WTC11 (cell line): ENCODE measurements around the gene C8B. TPM values are rescaled to one million over a fixed set of nuclear protein-coding genes. Genes with fewer than 3 reads are reported as not detected.

ENCODE experiments used
- ATAC-seq: fragments of 200-7000 bp; cut with Tn5 transposase; 2 replicates; pipeline ENCODE4 v1.10.0; 2021; ENCODE audit warnings: mild to moderate bottlenecking, moderate library complexity
- CTCF ChIA-PET: fragments of 300-600 bp; sonication (Branson Sonifier 250); formaldehyde crosslinking; loops from one replicate; lab custom pipeline; 2021; ENCODE audit warnings: antibody characterized with exemption; lab: Charles Lee
- POLR2A ChIA-PET: fragments of 350-600 bp; sonication (Branson Sonifier 250); formaldehyde crosslinking; loops from one replicate; lab custom pipeline; 2021; ENCODE audit warnings: antibody characterized with exemption; lab: Charles Lee
- DNase-seq: peaks from one replicate; pipeline ENCODE4 v3.0.0; 2021; ENCODE audit warnings: low spot score
- H3K27ac Mint-ChIP-seq: 2 replicates; pipeline ENCODE4 v1.8.0; 2021; ENCODE audit warnings: mixed read lengths
- H3K27me3 Mint-ChIP-seq: 2 replicates; pipeline ENCODE4 v1.8.0; 2021; ENCODE audit warnings: low read depth, mild to moderate bottlenecking, moderate library complexity, mixed read lengths
- H3K36me3 Mint-ChIP-seq: 2 replicates; pipeline ENCODE4 v1.8.0; 2021; ENCODE audit warnings: mixed read lengths
- H3K4me1 Mint-ChIP-seq: 2 replicates; pipeline ENCODE4 v1.8.0; 2022; ENCODE audit warnings: mixed read lengths
- H3K4me3 Mint-ChIP-seq: 2 replicates; pipeline ENCODE4 v1.8.0; 2021; ENCODE audit warnings: mild to moderate bottlenecking, moderate library complexity, mixed read lengths
- H3K9me3 Mint-ChIP-seq: 2 replicates; pipeline ENCODE4 v1.8.0; 2021; ENCODE audit warnings: mixed read lengths
- ATF1 ChIP-seq: sonication (generic); formaldehyde crosslinking; IDR thresholded peaks from 2 replicates; pipeline ENCODE4 v1.8.1; 2023; ENCODE audit warnings: mild to moderate bottlenecking, moderate library complexity, missing genetic modification reagents
- CBFB ChIP-seq: sonication (generic); formaldehyde crosslinking; IDR thresholded peaks from 2 replicates; pipeline ENCODE4 v1.8.1; 2022; ENCODE audit warnings: mild to moderate bottlenecking, low read depth, missing genetic modification reagents
- CREB1 ChIP-seq: sonication (generic); formaldehyde crosslinking; IDR thresholded peaks from 2 replicates; pipeline ENCODE4 v1.8.0; 2023; ENCODE audit warnings: mild to moderate bottlenecking, missing genetic modification reagents
- FOXP1 ChIP-seq: sonication (generic); formaldehyde crosslinking; IDR thresholded peaks from 2 replicates; pipeline ENCODE4 v1.8.0; 2022; ENCODE audit warnings: missing genetic modification reagents, mild to moderate bottlenecking, moderate library complexity, borderline replicate concordance
- MXD4 ChIP-seq: fragments of 250-450 bp; sonication (Bioruptor Pico); IDR thresholded peaks from 2 replicates; pipeline ENCODE4 v1.8.0; 2021; ENCODE audit warnings: mild to moderate bottlenecking, moderate library complexity, borderline replicate concordance
- NFE2L1 ChIP-seq: sonication (generic); formaldehyde crosslinking; IDR thresholded peaks from 2 replicates; pipeline ENCODE4 v1.8.1; 2023; ENCODE audit warnings: missing genetic modification reagents
- SMAD4 ChIP-seq: sonication (generic); formaldehyde crosslinking; IDR thresholded peaks from 2 replicates; pipeline ENCODE4 v1.8.0; 2022; ENCODE audit warnings: mild to moderate bottlenecking, missing genetic modification reagents
- TEAD1 ChIP-seq: sonication (generic); formaldehyde crosslinking; IDR thresholded peaks from 2 replicates; pipeline ENCODE4 v1.8.0; 2022; ENCODE audit warnings: mild to moderate bottlenecking, missing genetic modification reagents
- ZNF121 ChIP-seq: sonication (generic); formaldehyde crosslinking; IDR thresholded peaks from 2 replicates; pipeline ENCODE4 v1.8.0; 2023; ENCODE audit warnings: missing genetic modification reagents
- ZNF138 ChIP-seq: sonication (generic); formaldehyde crosslinking; conservative IDR thresholded peaks from 2 replicates; pipeline ENCODE4 v1.8.1; 2022; ENCODE audit warnings: mild to moderate bottlenecking, moderate library complexity, missing genetic modification reagents
- total RNA-seq: library from RNA; stranded (reverse); gene quantifications from 3 replicates; pipeline ENCODE4 v1.2.3, GENCODE V29; 2021
- TF ChIP-seq, protein P1 (sequence below): sonication (generic); formaldehyde crosslinking; IDR thresholded peaks from 2 replicates; pipeline ENCODE4 v1.8.0; 2022; ENCODE audit warnings: mild to moderate bottlenecking, missing genetic modification reagents
- TF ChIP-seq, protein P2 (sequence below): fragments of 250-450 bp; sonication (Bioruptor Pico); IDR thresholded peaks from 2 replicates; pipeline ENCODE4 v1.8.0; 2021; ENCODE audit warnings: mild to moderate bottlenecking
- TF ChIP-seq, protein P3 (sequence below): fragments of 200-600 bp; IDR thresholded peaks from 2 replicates; pipeline ENCODE4 v1.8.0; 2022; ENCODE audit warnings: antibody characterized with exemption
- TF ChIP-seq, protein P4 (sequence below): sonication (generic); formaldehyde crosslinking; IDR thresholded peaks from 2 replicates; pipeline ENCODE4 v1.8.1; 2023; ENCODE audit warnings: mild to moderate bottlenecking, missing genetic modification reagents, moderate library complexity
- TF ChIP-seq, protein P5 (sequence below): sonication (generic); formaldehyde crosslinking; IDR thresholded peaks from 2 replicates; pipeline ENCODE4 v1.8.0; 2023; ENCODE audit warnings: missing genetic modification reagents, mild to moderate bottlenecking, borderline replicate concordance
- TF ChIP-seq, protein P6 (sequence below): sonication (generic); formaldehyde crosslinking; IDR thresholded peaks from 2 replicates; pipeline ENCODE4 v1.8.1; 2022; ENCODE audit warnings: low read depth, mild to moderate bottlenecking, moderate library complexity, missing genetic modification reagents, borderline replicate concordance
- TF ChIP-seq, protein P7 (sequence below): sonication (generic); formaldehyde crosslinking; IDR thresholded peaks from 2 replicates; pipeline ENCODE4 v1.8.1; 2023; ENCODE audit warnings: mild to moderate bottlenecking, missing genetic modification reagents, moderate library complexity
- TF ChIP-seq, protein P8 (sequence below): sonication (generic); formaldehyde crosslinking; conservative IDR thresholded peaks from 2 replicates; pipeline ENCODE4 v1.8.1; 2023; ENCODE audit warnings: mild to moderate bottlenecking, low read depth, missing genetic modification reagents, moderate library complexity
- TF ChIP-seq, protein P9 (sequence below): fragments of 250-450 bp; sonication (Bioruptor Pico); IDR thresholded peaks from 2 replicates; pipeline ENCODE4 v1.9.0; 2021; ENCODE audit warnings: mild to moderate bottlenecking

Gene C8B
- total RNA-seq, 1 experiment from 2014 or later, result 0.46 TPM

DNA sequence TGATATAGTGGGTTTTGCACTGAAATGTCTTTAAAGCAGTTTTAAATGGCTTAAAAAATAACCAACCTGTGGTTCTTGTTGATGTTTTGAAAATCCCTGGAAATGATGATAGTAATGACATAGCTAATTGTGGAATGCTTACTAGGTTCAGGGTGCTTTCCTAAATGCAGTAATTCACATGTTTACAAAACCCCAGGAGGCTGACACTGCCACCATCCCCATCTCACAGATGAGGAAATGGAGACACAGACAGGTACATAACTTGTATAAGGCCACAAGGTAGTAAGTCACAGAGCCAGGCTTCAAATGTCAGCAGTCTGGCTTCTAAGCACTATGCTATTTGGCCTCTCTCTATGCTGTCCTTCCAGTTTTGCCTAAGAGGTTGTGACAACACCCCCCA, 40.6 kb downstream of the C8B start (continued):
- TF ChIP-seq, protein P1, sequence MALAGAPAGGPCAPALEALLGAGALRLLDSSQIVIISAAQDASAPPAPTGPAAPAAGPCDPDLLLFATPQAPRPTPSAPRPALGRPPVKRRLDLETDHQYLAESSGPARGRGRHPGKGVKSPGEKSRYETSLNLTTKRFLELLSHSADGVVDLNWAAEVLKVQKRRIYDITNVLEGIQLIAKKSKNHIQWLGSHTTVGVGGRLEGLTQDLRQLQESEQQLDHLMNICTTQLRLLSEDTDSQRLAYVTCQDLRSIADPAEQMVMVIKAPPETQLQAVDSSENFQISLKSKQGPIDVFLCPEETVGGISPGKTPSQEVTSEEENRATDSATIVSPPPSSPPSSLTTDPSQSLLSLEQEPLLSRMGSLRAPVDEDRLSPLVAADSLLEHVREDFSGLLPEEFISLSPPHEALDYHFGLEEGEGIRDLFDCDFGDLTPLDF, result no peak
- TF ChIP-seq MXD4 (CRISPR knock-in tag), result no peak
- no peak for TF ChIP-seq ZNF121

DNA sequence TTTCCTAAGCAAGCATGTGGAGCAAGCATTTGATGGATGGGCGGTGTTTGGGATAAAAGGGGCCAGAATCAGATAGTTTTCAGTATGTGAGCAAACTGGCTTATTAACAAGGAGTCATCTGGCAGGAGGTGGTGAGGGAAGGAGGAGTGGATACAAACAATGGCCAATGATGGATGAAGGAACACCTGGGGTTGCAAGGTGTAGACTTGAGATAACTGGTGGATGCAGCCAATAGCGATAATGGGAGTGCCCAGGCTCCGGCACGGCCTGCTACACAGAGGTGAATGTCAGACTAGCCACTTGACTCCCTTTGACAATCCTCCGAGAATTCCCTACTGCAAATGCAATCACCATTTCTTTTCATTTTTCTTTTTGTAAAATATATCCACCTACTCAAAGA, 41.7 kb downstream of the C8B start:
- Mint-ChIP-seq H3K9me3 (peaks cover 3% of the 10 kb centered on the region; the same call in 1 of the 2 replicates), H3K4me1 (peaks cover 10% of the 10 kb centered on the region; the same call in 1 of the 2 replicates)
- POLR2A ChIA-PET, result no interaction called here

DNA sequence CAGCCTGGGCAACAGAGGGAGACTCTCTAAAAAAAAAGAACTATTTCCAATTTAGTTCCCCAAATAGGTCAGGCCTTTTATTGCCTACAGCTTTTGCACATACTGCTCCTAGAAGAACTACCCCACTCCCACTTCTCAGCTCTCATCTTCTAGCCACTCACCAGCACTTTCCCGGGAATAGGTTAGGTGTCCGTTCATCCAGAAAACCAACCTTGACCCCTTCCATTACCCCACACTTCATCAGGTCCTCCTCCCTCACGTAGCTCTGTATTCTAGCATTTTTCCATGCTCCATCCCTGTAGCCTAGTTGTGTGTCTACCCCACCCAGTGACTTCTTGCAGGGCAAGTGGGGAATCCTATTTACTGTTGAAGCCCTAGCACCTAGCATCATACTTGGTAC, 42.6 kb downstream of the C8B start:
- CTCF ChIA-PET, result no interaction called here
- no peaks in the 10 kb centered on the region for H3K36me3 Mint-ChIP-seq
- no peak overlapping the region for H3K4me3 Mint-ChIP-seq
- peaks cover 6% of the 10 kb centered on the region; the same call in 1 of the 2 replicates for H3K27me3 Mint-ChIP-seq
- ATAC-seq, result no peak
- no peaks in the 10 kb centered on the region for H3K9me3 Mint-ChIP-seq
- DNase-seq, result no peak
- H3K4me1 Mint-ChIP-seq, result peaks cover 10% of the 10 kb centered on the region; the same call in 1 of the 2 replicates
- POLR2A ChIA-PET, result no interaction called here
- no peak overlapping the region for H3K27ac Mint-ChIP-seq
- TF ChIP-seq, protein P2, sequence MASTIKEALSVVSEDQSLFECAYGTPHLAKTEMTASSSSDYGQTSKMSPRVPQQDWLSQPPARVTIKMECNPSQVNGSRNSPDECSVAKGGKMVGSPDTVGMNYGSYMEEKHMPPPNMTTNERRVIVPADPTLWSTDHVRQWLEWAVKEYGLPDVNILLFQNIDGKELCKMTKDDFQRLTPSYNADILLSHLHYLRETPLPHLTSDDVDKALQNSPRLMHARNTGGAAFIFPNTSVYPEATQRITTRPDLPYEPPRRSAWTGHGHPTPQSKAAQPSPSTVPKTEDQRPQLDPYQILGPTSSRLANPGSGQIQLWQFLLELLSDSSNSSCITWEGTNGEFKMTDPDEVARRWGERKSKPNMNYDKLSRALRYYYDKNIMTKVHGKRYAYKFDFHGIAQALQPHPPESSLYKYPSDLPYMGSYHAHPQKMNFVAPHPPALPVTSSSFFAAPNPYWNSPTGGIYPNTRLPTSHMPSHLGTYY (CRISPR knock-in tag), result no peak
- no peak for TF ChIP-seq FOXP1 (CRISPR knock-in tag)
- TF ChIP-seq, protein P3, sequence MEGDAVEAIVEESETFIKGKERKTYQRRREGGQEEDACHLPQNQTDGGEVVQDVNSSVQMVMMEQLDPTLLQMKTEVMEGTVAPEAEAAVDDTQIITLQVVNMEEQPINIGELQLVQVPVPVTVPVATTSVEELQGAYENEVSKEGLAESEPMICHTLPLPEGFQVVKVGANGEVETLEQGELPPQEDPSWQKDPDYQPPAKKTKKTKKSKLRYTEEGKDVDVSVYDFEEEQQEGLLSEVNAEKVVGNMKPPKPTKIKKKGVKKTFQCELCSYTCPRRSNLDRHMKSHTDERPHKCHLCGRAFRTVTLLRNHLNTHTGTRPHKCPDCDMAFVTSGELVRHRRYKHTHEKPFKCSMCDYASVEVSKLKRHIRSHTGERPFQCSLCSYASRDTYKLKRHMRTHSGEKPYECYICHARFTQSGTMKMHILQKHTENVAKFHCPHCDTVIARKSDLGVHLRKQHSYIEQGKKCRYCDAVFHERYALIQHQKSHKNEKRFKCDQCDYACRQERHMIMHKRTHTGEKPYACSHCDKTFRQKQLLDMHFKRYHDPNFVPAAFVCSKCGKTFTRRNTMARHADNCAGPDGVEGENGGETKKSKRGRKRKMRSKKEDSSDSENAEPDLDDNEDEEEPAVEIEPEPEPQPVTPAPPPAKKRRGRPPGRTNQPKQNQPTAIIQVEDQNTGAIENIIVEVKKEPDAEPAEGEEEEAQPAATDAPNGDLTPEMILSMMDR, result no peak
- no peak for TF ChIP-seq SMAD4 (CRISPR knock-in tag)
- no peak for TF ChIP-seq TEAD1 (CRISPR knock-in tag)
- TF ChIP-seq, protein P4, sequence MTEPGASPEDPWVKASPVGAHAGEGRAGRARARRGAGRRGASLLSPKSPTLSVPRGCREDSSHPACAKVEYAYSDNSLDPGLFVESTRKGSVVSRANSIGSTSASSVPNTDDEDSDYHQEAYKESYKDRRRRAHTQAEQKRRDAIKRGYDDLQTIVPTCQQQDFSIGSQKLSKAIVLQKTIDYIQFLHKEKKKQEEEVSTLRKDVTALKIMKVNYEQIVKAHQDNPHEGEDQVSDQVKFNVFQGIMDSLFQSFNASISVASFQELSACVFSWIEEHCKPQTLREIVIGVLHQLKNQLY (CRISPR knock-in tag), result no peak
- TF ChIP-seq, protein P5, sequence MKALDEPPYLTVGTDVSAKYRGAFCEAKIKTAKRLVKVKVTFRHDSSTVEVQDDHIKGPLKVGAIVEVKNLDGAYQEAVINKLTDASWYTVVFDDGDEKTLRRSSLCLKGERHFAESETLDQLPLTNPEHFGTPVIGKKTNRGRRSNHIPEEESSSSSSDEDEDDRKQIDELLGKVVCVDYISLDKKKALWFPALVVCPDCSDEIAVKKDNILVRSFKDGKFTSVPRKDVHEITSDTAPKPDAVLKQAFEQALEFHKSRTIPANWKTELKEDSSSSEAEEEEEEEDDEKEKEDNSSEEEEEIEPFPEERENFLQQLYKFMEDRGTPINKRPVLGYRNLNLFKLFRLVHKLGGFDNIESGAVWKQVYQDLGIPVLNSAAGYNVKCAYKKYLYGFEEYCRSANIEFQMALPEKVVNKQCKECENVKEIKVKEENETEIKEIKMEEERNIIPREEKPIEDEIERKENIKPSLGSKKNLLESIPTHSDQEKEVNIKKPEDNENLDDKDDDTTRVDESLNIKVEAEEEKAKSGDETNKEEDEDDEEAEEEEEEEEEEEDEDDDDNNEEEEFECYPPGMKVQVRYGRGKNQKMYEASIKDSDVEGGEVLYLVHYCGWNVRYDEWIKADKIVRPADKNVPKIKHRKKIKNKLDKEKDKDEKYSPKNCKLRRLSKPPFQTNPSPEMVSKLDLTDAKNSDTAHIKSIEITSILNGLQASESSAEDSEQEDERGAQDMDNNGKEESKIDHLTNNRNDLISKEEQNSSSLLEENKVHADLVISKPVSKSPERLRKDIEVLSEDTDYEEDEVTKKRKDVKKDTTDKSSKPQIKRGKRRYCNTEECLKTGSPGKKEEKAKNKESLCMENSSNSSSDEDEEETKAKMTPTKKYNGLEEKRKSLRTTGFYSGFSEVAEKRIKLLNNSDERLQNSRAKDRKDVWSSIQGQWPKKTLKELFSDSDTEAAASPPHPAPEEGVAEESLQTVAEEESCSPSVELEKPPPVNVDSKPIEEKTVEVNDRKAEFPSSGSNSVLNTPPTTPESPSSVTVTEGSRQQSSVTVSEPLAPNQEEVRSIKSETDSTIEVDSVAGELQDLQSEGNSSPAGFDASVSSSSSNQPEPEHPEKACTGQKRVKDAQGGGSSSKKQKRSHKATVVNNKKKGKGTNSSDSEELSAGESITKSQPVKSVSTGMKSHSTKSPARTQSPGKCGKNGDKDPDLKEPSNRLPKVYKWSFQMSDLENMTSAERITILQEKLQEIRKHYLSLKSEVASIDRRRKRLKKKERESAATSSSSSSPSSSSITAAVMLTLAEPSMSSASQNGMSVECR (CRISPR knock-in tag), result no peak
- no peak for TF ChIP-seq ATF1
- TF ChIP-seq, protein P6, sequence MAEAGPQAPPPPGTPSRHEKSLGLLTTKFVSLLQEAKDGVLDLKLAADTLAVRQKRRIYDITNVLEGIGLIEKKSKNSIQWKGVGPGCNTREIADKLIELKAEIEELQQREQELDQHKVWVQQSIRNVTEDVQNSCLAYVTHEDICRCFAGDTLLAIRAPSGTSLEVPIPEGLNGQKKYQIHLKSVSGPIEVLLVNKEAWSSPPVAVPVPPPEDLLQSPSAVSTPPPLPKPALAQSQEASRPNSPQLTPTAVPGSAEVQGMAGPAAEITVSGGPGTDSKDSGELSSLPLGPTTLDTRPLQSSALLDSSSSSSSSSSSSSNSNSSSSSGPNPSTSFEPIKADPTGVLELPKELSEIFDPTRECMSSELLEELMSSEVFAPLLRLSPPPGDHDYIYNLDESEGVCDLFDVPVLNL (CRISPR knock-in tag), result no peak
- TF ChIP-seq NFE2L1 (CRISPR knock-in tag), result no peak
- TF ChIP-seq, protein P7, sequence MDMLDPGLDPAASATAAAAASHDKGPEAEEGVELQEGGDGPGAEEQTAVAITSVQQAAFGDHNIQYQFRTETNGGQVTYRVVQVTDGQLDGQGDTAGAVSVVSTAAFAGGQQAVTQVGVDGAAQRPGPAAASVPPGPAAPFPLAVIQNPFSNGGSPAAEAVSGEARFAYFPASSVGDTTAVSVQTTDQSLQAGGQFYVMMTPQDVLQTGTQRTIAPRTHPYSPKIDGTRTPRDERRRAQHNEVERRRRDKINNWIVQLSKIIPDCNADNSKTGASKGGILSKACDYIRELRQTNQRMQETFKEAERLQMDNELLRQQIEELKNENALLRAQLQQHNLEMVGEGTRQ (CRISPR knock-in tag), result no peak
- TF ChIP-seq CREB1 (CRISPR knock-in tag), result no peak
- TF ChIP-seq, protein P8, sequence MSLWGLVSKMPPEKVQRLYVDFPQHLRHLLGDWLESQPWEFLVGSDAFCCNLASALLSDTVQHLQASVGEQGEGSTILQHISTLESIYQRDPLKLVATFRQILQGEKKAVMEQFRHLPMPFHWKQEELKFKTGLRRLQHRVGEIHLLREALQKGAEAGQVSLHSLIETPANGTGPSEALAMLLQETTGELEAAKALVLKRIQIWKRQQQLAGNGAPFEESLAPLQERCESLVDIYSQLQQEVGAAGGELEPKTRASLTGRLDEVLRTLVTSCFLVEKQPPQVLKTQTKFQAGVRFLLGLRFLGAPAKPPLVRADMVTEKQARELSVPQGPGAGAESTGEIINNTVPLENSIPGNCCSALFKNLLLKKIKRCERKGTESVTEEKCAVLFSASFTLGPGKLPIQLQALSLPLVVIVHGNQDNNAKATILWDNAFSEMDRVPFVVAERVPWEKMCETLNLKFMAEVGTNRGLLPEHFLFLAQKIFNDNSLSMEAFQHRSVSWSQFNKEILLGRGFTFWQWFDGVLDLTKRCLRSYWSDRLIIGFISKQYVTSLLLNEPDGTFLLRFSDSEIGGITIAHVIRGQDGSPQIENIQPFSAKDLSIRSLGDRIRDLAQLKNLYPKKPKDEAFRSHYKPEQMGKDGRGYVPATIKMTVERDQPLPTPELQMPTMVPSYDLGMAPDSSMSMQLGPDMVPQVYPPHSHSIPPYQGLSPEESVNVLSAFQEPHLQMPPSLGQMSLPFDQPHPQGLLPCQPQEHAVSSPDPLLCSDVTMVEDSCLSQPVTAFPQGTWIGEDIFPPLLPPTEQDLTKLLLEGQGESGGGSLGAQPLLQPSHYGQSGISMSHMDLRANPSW (CRISPR knock-in tag), result no peak
- no peak for TF ChIP-seq ZNF138 (CRISPR knock-in tag)

More for the DNA sequence above, 41.7 kb downstream of the C8B start:
- no peak for TF ChIP-seq CBFB (CRISPR knock-in tag)
- TF ChIP-seq, protein P9, sequence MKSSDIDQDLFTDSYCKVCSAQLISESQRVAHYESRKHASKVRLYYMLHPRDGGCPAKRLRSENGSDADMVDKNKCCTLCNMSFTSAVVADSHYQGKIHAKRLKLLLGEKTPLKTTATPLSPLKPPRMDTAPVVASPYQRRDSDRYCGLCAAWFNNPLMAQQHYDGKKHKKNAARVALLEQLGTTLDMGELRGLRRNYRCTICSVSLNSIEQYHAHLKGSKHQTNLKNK (CRISPR knock-in tag), result no peak
- ATAC-seq, result no peak
- no peak overlapping the region for H3K27ac Mint-ChIP-seq
- DNase-seq, result no peak
- CTCF ChIA-PET, result interaction anchor here (0.6 kb wide), 1 partner anchor 130 kb away, joined by 4 read pairs; no protein-coding TSS in a partner anchor
- H3K4me3 Mint-ChIP-seq, result no peak overlapping the region
- H3K27me3 Mint-ChIP-seq, result peaks cover 6% of the 10 kb centered on the region; the same call in 1 of the 2 replicates
- H3K36me3 Mint-ChIP-seq, result no peaks in the 10 kb centered on the region
